DND-41 (cell line): Measurements from ENCODE around the gene MKNK1.

Experiments used
- ATAC-seq: fragments of 200-7000 bp; cut with Tn5 transposase; 3 replicates; pipeline ENCODE4 v1.9.1; 2021; ENCODE audit warnings: low read depth; ENCODE audit not compliant: insufficient read depth
- DNase-seq: peaks from one replicate; pipeline ENCODE4 v3.0.0-alpha.2; 2020
- H2AFZ ChIP-seq: 2 replicates; pipeline ENCODE4 v1.6.0; 2012; ENCODE audit warnings: low read depth, low read length
- H3K27ac ChIP-seq: 2 replicates; pipeline ENCODE4 v1.5.1; 2012; ENCODE audit warnings: low read length, inconsistent platforms
- H3K27me3 ChIP-seq: fragments of 200-600 bp; sonication (generic); 2 replicates; pipeline ENCODE4 v1.6.0; 2012; ENCODE audit warnings: low read length, mild to moderate bottlenecking, inconsistent platforms; ENCODE audit not compliant: insufficient read depth, poor library complexity
- H3K36me3 ChIP-seq: 2 replicates; pipeline ENCODE4 v1.5.1; 2012; ENCODE audit warnings: low read length, inconsistent platforms; ENCODE audit not compliant: insufficient read depth
- H3K4me1 ChIP-seq: 2 replicates; pipeline ENCODE4 v1.5.1; 2012; ENCODE audit warnings: mild to moderate bottlenecking, low read length; ENCODE audit not compliant: insufficient read depth
- H3K4me2 ChIP-seq: 2 replicates; pipeline ENCODE4 v1.6.0; 2012; ENCODE audit warnings: mild to moderate bottlenecking, moderate library complexity, low read length, inconsistent platforms; ENCODE audit not compliant: insufficient read depth
- H3K4me3 ChIP-seq, 2 experiments: fragments of 200-600 bp in 1 of 2; shearing (Covaris generic) in 1 of 2; 2 replicates each; pipeline ENCODE4 v1.5.1; 2012 to 2016; ENCODE audit warnings: inconsistent platforms in 2 of 2, low read length in 2 of 2, mild to moderate bottlenecking in 2 of 2, low read depth in 1 of 2, moderate library complexity in 1 of 2
- H3K79me2 ChIP-seq: 2 replicates; pipeline ENCODE4 v1.6.0; 2012; ENCODE audit warnings: low read length, inconsistent platforms; ENCODE audit not compliant: insufficient read depth
- H3K9ac ChIP-seq: 2 replicates; pipeline ENCODE4 v1.6.0; 2012; ENCODE audit warnings: low read depth, mild to moderate bottlenecking, inconsistent platforms, low read length, moderate library complexity
- H3K9me3 ChIP-seq: 2 replicates; pipeline ENCODE4 v1.5.1; 2012; ENCODE audit warnings: low read length, moderate library complexity, mild to moderate bottlenecking, inconsistent platforms; ENCODE audit not compliant: insufficient read depth, severe bottlenecking
- H4K20me1 ChIP-seq: 2 replicates; pipeline ENCODE4 v1.6.0; 2012; ENCODE audit warnings: low read length; ENCODE audit not compliant: insufficient read depth
- CTCF ChIP-seq: IDR thresholded peaks from 2 replicates; pipeline ENCODE4 v1.5.1; 2012; ENCODE audit warnings: borderline replicate concordance, low read length, moderate library complexity, mild to moderate bottlenecking; ENCODE audit not compliant: poor library complexity, severe bottlenecking; ENCODE audit errors: extremely low read depth
- EZH2 ChIP-seq: IDR thresholded peaks from 3 replicates; pipeline ENCODE4 v1.6.1; 2012; ENCODE audit warnings: borderline replicate concordance, low read depth, mild to moderate bottlenecking, moderate library complexity, low read length, inconsistent platforms; ENCODE audit not compliant: severe bottlenecking

MKNK1 gene

GRCh38 chr1:46550751-46551231 lies 53.3 kb downstream of the MKNK1 start:
- H3K9ac ChIP-seq = no peak overlapping the region
- no peaks in the 10 kb centered on the region for H3K79me2 ChIP-seq
- no peak overlapping the region for H3K4me2 ChIP-seq
- H3K9me3 ChIP-seq = no peaks in the 10 kb centered on the region
- TF ChIP-seq EZH2 = no peak
- no peak for TF ChIP-seq CTCF
- H3K27ac ChIP-seq = no peak overlapping the region
- H2AFZ ChIP-seq = no peak overlapping the region
- H3K4me3 ChIP-seq = no peak overlapping the region
- H3K4me1 ChIP-seq = no peaks in the 10 kb centered on the region; the same call in 1 of the 2 replicates
- H3K27me3 ChIP-seq = peaks cover 7% of the 10 kb centered on the region
- H3K36me3 ChIP-seq = no peaks in the 10 kb centered on the region
- no peak for ATAC-seq
- H4K20me1 ChIP-seq = no peaks in the 10 kb centered on the region
- no peak for DNase-seq

DNA sequence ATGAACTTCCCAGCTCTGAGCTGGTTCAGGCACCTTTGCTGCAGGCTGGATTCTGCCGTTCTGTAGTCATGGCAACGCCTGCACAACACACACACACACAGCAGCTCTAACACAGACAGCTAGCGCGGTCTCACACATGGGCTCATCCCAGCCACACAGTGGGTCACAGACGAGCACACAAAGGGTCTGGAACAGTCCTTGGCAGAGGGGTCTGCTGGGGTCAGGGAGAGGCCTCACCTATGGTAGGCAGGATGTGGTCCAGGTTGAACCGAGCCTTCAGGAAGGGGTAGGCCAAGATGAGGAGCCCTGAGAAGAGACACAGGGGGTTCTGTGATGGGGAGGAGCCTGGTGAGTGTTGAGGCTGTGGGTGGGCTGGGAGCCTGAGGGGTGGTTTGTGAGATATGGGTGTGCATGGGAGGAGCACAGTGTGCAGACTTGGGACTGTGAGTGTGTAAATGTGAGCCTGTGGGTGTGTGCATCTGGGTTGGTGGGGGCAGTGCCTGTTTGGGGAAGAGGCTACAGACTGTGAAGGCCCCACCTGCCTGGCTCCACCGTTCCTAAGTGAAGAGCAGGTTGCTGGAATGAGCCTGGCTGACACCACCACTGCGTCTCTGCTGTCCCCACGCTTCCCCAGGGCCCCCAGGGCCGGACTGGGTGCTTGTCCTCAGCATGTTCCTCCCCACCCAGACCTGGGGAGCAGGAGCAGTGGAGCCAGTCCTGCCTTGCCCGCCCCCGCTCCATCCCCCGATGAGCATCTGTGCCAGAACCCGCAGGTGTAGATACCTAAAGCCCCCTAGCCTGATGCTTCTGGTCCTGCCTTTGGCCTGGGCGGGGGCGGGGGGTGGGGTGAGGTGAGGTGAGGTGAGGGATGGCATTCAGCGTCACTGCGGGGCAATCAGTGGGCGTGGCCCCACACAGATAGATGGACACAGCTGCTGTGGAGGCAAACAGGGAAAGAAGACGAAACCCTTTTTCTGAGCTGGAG lies 54.1 kb downstream of the MKNK1 start:
- H3K4me2 ChIP-seq = no peak overlapping the region
- no peak overlapping the region for H3K9ac ChIP-seq
- H3K4me1 ChIP-seq = no peaks in the 10 kb centered on the region; the same call in 1 of the 2 replicates
- no peak overlapping the region for H2AFZ ChIP-seq
- no peak overlapping the region for H3K4me3 ChIP-seq
- H3K36me3 ChIP-seq = no peaks in the 10 kb centered on the region
- H3K27me3 ChIP-seq = peaks cover 13% of the 10 kb centered on the region
- H4K20me1 ChIP-seq = no peaks in the 10 kb centered on the region
- no peak for TF ChIP-seq CTCF
- TF ChIP-seq EZH2 = no peak
- H3K79me2 ChIP-seq = no peaks in the 10 kb centered on the region
- no peak overlapping the region for H3K27ac ChIP-seq
- DNase-seq (peak; percentile 24), ATAC-seq (peak; percentile 62; the same call in 2 of the 3 replicates)
- H3K9me3 ChIP-seq = no peaks in the 10 kb centered on the region

- Histone ChIP-seq H3K27me3 (peaks cover 16% of the 10 kb centered on the region), H3K36me3 (no peaks in the 10 kb centered on the region), H3K9me3 (no peaks in the 10 kb centered on the region), H2AFZ (no peak overlapping the region), H3K79me2 (no peaks in the 10 kb centered on the region), H4K20me1 (no peaks in the 10 kb centered on the region), H3K4me3 (no peak overlapping the region), H3K27ac (no peak overlapping the region), H3K9ac (no peak overlapping the region), H3K4me1 (no peaks in the 10 kb centered on the region; the same call in 1 of the 2 replicates), H3K4me2 (peak overlapping the region; percentile 6; the same call in 1 of the 2 replicates)
- ATAC-seq (peak; percentile 71), DNase-seq (peak; percentile 17)
- TF ChIP-seq CTCF (peak; percentile 68), EZH2 (no peak)
Observed at GRCh38 chr1:46547481-46548383, 56.3 kb downstream of the MKNK1 start.
